Measurements from ENCODE around the gene RNU6-7. TPM values are rescaled to one million over a fixed set of nuclear protein-coding genes. Genes with fewer than 3 reads are reported as not detected.

The RNU6-7 gene
- total and polyA plus RNA-seq, 10 donors = not detected

DNA sequence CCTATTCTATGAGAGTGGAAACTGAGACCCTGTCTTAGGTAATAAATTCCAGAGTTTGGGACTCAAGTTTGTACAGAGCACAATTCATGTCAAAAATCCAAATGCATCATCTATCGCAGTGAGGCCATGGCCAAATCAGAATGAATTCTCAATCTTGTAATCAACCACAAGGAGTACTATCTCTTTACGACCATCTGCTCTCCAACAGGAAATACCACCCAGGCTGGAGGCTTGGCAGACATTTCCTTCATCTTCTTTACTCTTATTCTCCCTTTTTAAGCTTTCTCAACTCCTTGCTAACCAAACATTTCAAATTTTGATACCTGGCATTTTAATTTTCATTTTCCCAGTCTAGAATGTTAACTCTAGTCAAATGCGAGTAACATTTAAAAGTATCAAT lies 32.7 kb upstream of the RNU6-7 start:
- H3K27me3 ChIP-seq (replicated peaks in 1 of 7) = no peaks in the 10 kb centered on the region
- TF ChIP-seq POLR2AphosphoS5 (IDR thresholded peaks at IDR 0.05) (no peak), POLR2A (IDR thresholded peaks at IDR 0.05) (no peak)
- TF ChIP-seq, protein P1, sequence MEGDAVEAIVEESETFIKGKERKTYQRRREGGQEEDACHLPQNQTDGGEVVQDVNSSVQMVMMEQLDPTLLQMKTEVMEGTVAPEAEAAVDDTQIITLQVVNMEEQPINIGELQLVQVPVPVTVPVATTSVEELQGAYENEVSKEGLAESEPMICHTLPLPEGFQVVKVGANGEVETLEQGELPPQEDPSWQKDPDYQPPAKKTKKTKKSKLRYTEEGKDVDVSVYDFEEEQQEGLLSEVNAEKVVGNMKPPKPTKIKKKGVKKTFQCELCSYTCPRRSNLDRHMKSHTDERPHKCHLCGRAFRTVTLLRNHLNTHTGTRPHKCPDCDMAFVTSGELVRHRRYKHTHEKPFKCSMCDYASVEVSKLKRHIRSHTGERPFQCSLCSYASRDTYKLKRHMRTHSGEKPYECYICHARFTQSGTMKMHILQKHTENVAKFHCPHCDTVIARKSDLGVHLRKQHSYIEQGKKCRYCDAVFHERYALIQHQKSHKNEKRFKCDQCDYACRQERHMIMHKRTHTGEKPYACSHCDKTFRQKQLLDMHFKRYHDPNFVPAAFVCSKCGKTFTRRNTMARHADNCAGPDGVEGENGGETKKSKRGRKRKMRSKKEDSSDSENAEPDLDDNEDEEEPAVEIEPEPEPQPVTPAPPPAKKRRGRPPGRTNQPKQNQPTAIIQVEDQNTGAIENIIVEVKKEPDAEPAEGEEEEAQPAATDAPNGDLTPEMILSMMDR (IDR thresholded peaks at IDR 0.05 in 8 of 11, conservative IDR thresholded peaks at IDR 0.05 in 3 of 11) = no peak
- WGBS, 5 donors = 43 to 59% (median 46%) methylated on average over 3 of the region's 3 CpGs
- H3K4me1 ChIP-seq = no peaks in the 10 kb centered on the region
- no peak overlapping the region for H3K4me3 ChIP-seq
- no peak for DNase-seq
- H3K27ac ChIP-seq = no peak overlapping the region
- no peaks in the 10 kb centered on the region for H3K9me3 ChIP-seq
- no peaks in the 10 kb centered on the region for H3K36me3 ChIP-seq
- intact Hi-C loops (cut with DNase I; ENCODE audit: low total_unique reads) = no loop called here

DNA sequence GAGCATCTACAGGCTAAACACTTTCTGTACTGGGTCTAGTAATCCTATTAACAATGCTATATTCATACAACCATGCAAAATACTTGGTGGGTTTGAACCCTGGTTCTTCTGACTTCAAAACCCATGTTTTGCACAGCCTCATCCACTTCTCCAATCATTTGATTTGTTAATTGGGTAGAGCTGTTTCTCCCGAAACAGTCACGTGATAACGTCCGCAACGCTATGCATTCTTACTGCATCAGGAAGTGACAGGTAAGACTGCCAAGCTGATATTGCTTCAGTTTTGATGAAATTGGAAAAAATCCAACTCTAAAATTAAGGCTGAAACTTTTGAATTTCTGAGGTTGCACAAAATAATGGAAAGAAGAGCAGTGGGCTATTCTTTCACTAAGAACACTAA lies 30.4 kb upstream of the RNU6-7 start:
- DNase-seq = no peak
- intact Hi-C loops (cut with DNase I; ENCODE audit: low total_unique reads) = no loop called here
- H3K27me3 ChIP-seq (replicated peaks in 1 of 7) = no peaks in the 10 kb centered on the region
- H3K9me3 ChIP-seq = no peaks in the 10 kb centered on the region
- WGBS, 5 donors = 65 to 84% (median 76%) methylated on average over 5 of the region's 5 CpGs
- H3K36me3 ChIP-seq = no peaks in the 10 kb centered on the region
- no peak for TF ChIP-seq POLR2AphosphoS5 (IDR thresholded peaks at IDR 0.05)
- no peak for TF ChIP-seq POLR2A (IDR thresholded peaks at IDR 0.05)
- TF ChIP-seq, protein P1 (IDR thresholded peaks at IDR 0.05 in 8 of 11, conservative IDR thresholded peaks at IDR 0.05 in 3 of 11) = no peak
- no peak overlapping the region for H3K27ac ChIP-seq
- H3K4me1 ChIP-seq = no peaks in the 10 kb centered on the region
- no peak overlapping the region for H3K4me3 ChIP-seq

DNA sequence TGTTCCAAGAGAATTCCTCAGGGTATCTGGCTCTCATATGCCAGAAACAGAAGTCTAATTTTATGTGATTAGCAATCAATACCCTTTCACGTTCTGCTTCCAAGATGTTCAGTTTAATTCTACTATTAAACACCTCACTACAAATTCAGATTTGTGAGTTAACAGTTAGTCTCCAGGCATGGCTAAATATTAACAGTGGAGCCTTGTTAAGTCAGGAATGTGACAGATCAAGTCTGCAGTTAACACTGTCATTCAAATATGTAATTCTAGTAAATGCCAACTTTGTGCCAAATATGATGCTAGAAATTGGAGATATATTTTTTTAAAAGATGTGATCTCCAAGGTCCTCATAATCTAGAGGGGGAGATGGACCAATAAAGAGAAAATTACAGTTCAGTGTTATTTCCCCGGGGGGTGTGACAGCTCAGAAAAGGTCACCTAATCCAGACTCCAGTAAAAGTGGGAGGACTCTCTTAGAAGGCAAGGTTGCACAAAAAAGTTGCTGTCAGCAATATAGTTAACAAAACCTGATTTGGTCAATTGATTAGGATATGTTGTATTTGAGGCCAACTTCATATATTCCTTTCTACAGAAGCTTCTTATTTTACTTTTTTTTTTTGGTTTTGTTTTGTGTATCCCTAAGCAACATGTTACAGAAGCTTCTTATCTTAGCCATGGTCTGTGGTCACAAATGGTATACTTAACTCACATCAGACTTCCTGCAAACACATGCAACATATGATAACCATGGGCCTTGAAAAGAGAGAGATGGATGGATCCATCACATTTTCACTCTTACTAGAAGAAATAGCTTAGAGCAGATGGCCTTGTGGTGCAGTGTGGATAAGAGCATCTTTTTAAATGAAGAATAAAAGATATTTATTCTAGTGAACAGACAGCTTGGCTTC lies 18.4 kb upstream of the RNU6-7 start:
- Histone ChIP-seq H3K27me3 (replicated peaks in 1 of 7) (no peaks in the 10 kb centered on the region), H3K36me3 (no peaks in the 10 kb centered on the region), H3K9me3 (peaks cover 0 to 20% (median 14%) of the 10 kb centered on the region in 8 donors), H3K4me3 (no peak overlapping the region), H3K27ac (no peak overlapping the region), H3K4me1 (peaks cover 0 to 15% (median 8%) of the 10 kb centered on the region in 6 donors)
- TF ChIP-seq POLR2AphosphoS5 (IDR thresholded peaks at IDR 0.05) (no peak), POLR2A (IDR thresholded peaks at IDR 0.05) (no peak)
- TF ChIP-seq, protein P1 (IDR thresholded peaks at IDR 0.05 in 8 of 11, conservative IDR thresholded peaks at IDR 0.05 in 3 of 11) = no peak
- intact Hi-C loops (cut with DNase I; ENCODE audit: low total_unique reads) = no loop called here
- DNase-seq = no peak
- WGBS, 5 donors = 79 to 94% (median 85%) methylated on average over 2 of the region's 2 CpGs

DNA sequence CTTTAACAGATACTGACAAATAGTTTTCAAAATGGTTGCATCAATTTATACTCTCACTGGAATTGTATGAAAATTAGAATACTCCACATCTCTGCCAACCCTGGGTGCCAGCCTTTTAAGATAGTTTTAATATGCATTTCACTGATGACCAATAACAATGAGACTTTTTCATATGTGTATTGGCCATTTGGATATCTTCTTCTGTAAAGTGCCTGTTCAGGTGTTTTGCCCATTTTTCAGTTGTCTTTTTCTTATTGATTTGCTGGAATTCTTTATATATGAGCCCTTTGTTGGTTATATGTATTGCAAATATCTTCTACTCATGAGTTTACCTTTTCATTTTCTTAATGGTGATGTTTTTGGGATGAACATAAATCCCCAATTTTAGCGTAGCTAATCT lies 16.7 kb upstream of the RNU6-7 start:
- H3K36me3 ChIP-seq = no peaks in the 10 kb centered on the region
- peaks cover 0 to 22% (median 8%) of the 10 kb centered on the region in 6 donors for H3K4me1 ChIP-seq
- no peak overlapping the region for H3K27ac ChIP-seq
- TF ChIP-seq POLR2AphosphoS5 (IDR thresholded peaks at IDR 0.05) = no peak
- no peak for TF ChIP-seq POLR2A (IDR thresholded peaks at IDR 0.05)
- TF ChIP-seq, protein P1 (IDR thresholded peaks at IDR 0.05 in 8 of 11, conservative IDR thresholded peaks at IDR 0.05 in 3 of 11) = no peak
- H3K27me3 ChIP-seq (replicated peaks in 1 of 7) = no peaks in the 10 kb centered on the region
- no peak for DNase-seq
- no peak overlapping the region for H3K4me3 ChIP-seq
- 94 to 100% (median 97%) methylated on average over 1 of the region's 1 CpG for WGBS, 5 donors
- intact Hi-C loops (cut with DNase I; ENCODE audit: low total_unique reads) = no loop called here
- H3K9me3 ChIP-seq = peaks cover 0 to 17% (median 10%) of the 10 kb centered on the region in 8 donors
